Cardiac fibroblast (primary cell): ENCODE results near the gene LRP1.
A peak's percentile ranks its signal among the peaks of the same experiment; 100 is the strongest.

Experiments used
- DNase-seq, 2 donors: peaks; one replicate each; pipeline versions ENCODE4 v3.0.0 to v3.0.0-alpha.2; 2010; ENCODE audit warnings: low read depth in 2 of 2
- H3K4me3 ChIP-seq, 2 donors: replicated peaks in 1 of 2; 1 replicate in 1 of 2; 2 replicates in 1 of 2; pipeline ENCODE4 v1.5.1; 2011; ENCODE audit warnings: low read depth in 2 of 2, low read length in 2 of 2, mild to moderate bottlenecking in 2 of 2, moderate library complexity in 1 of 2
- TF ChIP-seq, protein P1 (sequence below): IDR thresholded peaks from one replicate; pipeline ENCODE4 v1.5.1; 2011; ENCODE audit warnings: low read depth, mild to moderate bottlenecking, low read length, inconsistent platforms

The LRP1 gene

DNA sequence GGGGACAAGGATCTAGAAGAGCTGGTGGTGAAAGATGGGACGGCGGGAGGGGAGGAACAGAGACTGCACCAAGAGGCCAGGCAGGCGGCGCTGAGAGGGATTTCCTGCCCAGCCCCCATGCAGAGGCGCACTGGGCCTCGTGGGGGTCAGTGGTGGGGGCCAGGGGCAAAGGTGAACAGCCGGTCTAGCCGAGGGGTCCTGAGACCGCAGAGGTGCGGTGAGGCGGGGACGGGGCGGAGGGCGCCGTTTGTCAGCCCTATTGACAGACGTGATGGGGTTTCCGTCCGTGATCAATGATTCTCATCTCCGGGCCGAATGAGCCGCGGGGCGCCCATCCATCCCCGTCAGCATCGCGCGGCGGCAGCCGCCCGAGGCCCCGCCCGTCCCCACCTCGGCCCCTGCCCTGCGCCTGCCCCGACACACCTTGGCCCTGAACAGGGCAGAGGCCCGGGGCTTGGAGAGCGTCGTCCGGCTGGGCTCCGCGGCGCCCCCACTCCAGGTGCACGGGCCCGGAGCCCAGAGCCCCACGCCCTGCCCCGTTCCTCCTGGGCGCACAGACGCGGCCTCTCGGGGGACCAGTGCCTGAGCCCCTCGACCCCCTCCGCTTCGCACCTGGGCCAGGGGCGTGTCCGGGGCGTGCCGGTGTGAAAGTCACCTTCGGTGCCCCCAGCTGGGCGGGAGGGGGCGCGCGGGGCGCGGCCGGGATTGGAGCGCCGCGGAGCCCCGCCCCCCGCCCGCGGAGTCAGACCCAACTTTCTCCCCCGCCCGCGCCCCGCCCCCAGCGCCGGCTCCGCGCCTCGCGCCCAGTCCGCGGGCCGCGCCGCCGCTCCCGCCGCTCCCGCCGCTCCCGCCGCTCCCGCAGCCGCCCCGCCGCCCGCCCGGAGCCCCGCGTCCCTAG lies 88.0 kb downstream of the LRP1 start, which contains the start of gene NXPH4:
Gene NXPH4 (plus strand): TSS at position 781 of the 898 bp plus-strand sequence. CDS start 176 bp downstream, outside the sequence.
- TF ChIP-seq, protein P1, sequence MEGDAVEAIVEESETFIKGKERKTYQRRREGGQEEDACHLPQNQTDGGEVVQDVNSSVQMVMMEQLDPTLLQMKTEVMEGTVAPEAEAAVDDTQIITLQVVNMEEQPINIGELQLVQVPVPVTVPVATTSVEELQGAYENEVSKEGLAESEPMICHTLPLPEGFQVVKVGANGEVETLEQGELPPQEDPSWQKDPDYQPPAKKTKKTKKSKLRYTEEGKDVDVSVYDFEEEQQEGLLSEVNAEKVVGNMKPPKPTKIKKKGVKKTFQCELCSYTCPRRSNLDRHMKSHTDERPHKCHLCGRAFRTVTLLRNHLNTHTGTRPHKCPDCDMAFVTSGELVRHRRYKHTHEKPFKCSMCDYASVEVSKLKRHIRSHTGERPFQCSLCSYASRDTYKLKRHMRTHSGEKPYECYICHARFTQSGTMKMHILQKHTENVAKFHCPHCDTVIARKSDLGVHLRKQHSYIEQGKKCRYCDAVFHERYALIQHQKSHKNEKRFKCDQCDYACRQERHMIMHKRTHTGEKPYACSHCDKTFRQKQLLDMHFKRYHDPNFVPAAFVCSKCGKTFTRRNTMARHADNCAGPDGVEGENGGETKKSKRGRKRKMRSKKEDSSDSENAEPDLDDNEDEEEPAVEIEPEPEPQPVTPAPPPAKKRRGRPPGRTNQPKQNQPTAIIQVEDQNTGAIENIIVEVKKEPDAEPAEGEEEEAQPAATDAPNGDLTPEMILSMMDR, result no peak
- peak within 1 kb of the TSS; percentile 35 to 67 for H3K4me3 ChIP-seq
- no peak for DNase-seq

DNA sequence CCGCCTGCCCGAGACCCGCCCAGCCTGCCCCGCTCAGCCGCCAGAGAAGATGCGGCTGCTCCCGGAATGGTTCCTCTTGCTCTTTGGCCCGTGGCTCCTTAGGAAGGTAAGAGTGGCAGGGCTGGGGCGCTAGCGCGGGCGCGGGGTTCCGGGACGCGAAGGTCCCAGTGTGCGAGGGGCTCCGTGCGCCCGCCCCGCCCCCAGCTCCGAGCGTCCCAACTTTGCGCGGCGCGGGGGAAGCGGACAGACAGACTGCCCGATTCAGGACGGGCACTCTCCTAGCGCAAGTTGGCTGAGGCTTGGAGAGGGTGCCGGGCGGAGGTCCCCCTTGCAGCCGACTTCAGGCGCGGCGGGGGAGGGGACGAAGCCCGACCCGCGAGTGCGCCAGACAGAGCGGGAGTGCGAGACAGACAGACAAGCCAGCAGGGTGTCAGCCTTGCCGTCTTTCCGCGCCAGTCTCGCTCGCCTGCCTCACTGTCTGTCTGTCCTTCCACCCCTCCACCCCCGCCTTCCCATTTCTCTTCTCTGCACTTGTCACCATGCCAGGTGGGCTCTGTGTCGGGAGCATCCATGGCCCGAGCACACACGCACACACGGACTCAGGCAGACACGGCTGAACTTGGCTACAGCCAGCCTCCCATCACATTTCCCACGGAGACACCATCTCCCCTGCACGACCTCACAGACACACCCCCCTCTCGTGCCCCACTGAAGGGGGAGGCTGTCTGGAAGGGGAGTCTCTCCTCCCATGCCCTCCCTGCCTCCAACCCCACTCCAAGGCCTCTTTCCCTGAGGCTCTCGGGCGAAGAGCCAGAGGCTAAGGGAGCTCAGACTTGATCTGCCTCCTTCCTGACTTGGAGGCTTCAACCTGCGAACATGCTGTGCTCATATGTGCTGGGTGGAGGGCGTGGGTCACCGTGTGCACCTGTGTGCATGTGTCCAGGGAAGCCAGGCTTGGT lies 88.9 kb downstream of the LRP1 start:
- TF ChIP-seq, protein P1, result no peak
- DNase-seq, result peak in 1 of 2 donors; percentile 40
- H3K4me3 ChIP-seq, result peak overlapping the region; percentile 35 to 67

DNA sequence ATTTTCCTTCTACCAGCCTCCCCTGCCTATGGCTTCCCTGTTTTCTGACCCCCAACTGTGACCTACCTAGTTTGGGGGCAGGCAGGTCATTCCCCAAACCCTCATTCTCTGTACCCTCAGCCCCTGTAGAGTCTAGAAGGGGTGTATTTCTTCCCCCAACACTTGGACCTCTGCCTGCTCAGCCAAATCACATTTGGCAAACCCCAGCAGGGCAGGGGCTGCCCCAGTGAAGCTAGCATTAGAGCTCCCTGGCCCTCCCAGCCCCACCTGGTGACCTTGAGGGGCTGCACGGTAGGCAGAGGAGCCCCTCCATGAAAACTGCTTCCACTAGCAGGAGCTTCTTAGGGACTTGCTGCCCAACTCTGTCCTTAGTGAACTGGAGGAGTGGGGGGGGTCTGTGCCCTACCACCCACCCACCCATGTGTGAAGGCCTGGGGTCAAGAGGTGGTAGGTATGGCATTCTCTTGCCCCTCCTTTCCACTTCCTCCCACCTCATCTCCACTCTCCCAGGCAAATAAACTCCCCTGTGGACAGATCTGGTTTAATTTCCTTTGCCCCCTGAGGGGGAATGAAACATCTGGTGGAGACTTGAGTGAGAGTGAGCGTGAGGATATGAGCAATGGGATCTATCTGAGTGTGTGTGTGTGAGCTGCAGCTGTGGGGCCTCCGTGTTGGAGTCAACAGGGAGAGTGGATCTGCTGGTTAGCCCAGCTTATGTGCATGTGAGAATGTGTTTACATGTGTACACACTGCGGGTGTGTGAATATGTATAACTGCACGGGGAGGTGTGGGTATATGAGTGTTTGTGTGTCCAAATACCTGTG lies 90.0 kb downstream of the LRP1 start:
- TF ChIP-seq, protein P1, result no peak
- no peak overlapping the region for H3K4me3 ChIP-seq
- DNase-seq, result no peak

DNA sequence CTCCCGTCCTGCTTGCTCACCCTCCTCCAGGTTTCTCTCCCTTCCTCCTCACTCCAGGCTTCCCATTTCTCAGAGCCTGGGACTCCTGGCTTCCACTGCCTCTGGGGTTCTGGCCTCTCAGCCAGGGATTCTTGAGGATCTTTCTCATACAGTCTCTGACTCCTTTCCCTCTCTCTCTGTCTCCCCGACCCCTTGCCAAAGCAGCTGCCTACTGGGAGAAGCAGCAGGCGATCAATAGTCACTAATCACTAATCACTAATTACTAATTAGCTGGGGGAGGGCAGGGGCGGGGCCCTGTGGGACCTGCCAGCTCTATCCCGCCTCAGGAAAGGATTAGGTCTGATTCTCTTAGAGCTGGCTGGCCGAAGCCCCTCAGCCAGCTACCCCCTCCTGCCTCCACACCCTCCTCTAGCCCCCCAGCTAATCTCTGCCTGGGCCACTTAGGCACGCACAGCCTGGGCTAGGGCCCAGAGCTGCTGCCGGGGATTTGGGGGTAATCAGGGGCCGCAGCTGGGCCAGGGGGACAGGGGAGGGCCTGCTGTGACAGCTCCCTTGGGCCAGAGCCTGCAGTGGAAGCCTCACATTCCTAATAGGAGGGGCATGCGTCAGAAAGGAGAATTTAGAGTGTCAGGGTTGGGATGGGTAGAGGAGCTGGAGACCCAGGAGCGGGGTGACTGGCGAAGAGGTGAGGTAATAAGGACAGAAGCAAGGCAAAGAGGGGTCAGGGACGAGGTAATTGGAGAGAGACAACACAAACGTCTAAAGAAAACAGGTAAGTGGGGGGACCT lies 91.1 kb downstream of the LRP1 start:
- DNase-seq, result no peak
- TF ChIP-seq, protein P1, result no peak
- H3K4me3 ChIP-seq, result no peak overlapping the region

DNA sequence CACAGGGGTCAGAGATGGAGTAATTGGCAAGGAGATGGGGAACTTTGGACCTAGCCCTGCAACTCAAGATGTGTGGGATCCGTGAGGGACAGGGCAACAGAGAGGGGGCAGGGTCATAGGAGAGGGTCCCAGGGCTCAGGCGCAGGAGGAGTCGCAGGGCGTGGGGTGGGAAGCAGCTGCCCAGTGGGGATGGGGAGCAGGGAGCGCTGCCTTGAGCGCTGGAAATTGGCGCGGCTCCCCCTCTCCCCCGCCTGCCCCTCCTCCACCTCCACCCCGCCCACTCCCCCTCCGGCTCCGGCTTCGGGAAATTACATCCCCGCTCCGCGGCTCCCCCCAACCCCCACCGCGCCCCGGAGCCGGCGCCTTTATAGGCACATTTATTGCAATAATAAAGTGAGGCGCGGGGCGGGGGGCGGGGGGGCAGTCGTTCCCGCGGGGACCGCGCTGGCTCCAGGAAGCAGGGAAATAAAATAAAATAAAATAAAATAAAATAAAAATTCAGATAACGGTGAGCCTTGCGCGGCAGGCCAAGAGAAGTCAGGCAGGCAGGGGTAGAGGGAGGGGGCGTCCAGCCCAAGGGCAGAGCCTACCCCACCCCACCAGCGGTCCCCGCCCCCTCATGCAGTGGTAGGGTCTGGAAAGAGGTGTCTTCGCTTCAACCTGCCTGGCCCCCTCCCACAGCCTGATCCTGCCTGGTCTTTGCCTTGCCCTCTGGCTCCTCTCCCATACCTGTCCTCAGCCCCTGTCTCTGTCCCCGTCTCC lies 91.9 kb downstream of the LRP1 start:
- TF ChIP-seq, protein P1, result no peak
- no peak overlapping the region for H3K4me3 ChIP-seq
- no peak for DNase-seq
